A549 (cell line): ENCODE measurements around the gene RECK.

Experiments used
- BHLHE40 ChIP-seq: IDR thresholded peaks from 2 replicates; pipeline ENCODE4 v1.6.1; 2012; ENCODE audit warnings: low read depth, low read length, inconsistent platforms
- EP300 ChIP-seq, 2 experiments: fragments of >200 bp; sonication (Bioruptor Twin); formaldehyde crosslinking; IDR thresholded peaks; 2 replicates in 1 of 2; 3 replicates in 1 of 2; pipeline ENCODE4 v1.6.1; 2016 to 2017
- FOSL2 ChIP-seq, 2 experiments: fragments of 450-650 bp in 1 of 2; fragments of >200 bp in 1 of 2; sonication (Bioruptor Twin) in 1 of 2; formaldehyde crosslinking; IDR thresholded peaks; 2 replicates each; pipeline versions ENCODE4 v1.5.0 to v1.6.1; 2016 to 2020; ENCODE audit warnings: mild to moderate bottlenecking in 1 of 2, moderate library complexity in 1 of 2
- MYC ChIP-seq: IDR thresholded peaks from 2 replicates; pipeline ENCODE4 v1.6.1; 2012; ENCODE audit warnings: mild to moderate bottlenecking, inconsistent platforms, low read length, improper control_type of control experiment, borderline replicate concordance
- NPAS2 ChIP-seq: fragments of 250-450 bp; sonication (Bioruptor Pico); IDR thresholded peaks from 2 replicates; pipeline ENCODE4 v1.8.0; 2022; ENCODE audit warnings: mild to moderate bottlenecking, moderate library complexity, borderline replicate concordance
- PHF8 ChIP-seq: fragments of 200-600 bp; sonication (generic); IDR thresholded peaks from 2 replicates; pipeline ENCODE4 v1.6.1; 2016; ENCODE audit warnings: low read depth, mild to moderate bottlenecking, antibody characterized with exemption, moderate library complexity, borderline replicate concordance
- POLR2A ChIP-seq: IDR thresholded peaks from 2 replicates; pipeline ENCODE4 v1.6.1; 2012; ENCODE audit warnings: mild to moderate bottlenecking, low read length
- SREBF2 ChIP-seq: fragments of 450-650 bp; IDR thresholded peaks from 2 replicates; pipeline ENCODE4 v1.6.1; 2014; ENCODE audit warnings: mild to moderate bottlenecking, moderate library complexity
- ZNF302 ChIP-seq: fragments of 250-450 bp; sonication (Bioruptor Pico); IDR thresholded peaks from 2 replicates; pipeline ENCODE4 v1.9.0; 2021; ENCODE audit warnings: inconsistent platforms, mild to moderate bottlenecking, moderate library complexity
- TF ChIP-seq, protein P1 (sequence below): fragments of >200 bp; sonication (Bioruptor Twin); formaldehyde crosslinking; IDR thresholded peaks from 3 replicates; pipeline ENCODE4 v1.5.1; 2016
- TF ChIP-seq, protein P2 (sequence below): fragments of 200-600 bp; sonication (generic); IDR thresholded peaks from 2 replicates; pipeline ENCODE4 v1.6.1; 2016; ENCODE audit warnings: antibody characterized with exemption, mild to moderate bottlenecking, moderate library complexity

DNA sequence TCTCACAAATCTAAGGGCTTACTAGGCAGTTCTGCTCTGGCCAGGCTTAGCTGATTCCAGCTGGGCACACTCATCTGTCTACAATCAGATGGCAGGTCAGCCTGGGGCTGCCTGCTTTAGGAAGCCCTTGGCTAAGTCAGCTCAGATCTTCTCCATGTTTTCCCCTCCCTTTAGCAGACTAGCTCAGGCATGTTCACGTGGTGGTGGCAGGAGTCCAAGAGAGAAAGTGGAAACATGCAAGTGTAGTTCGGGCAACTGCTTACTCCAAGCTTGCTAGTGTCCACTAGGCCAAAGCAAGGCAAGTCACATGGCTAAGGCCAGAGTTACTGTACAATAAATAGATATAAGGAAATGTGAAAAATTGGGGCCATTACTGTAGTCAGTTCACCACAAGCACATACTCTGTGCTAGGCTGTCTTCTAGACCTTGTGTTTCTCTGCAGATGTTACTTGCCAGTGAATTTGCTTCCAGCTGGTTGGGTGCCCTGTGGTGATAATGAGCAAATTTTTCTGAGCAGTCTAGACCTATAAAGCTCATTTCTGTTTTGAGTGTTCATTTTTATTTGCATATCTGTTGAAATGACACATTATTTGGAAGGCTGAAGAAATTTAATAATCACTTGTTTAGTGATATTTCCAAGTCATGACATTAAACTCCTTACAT is 38.3 kb downstream of the RECK start:
- no peak for TF ChIP-seq MYC
- no peak for TF ChIP-seq BHLHE40
- TF ChIP-seq ZNF302 = no peak
- TF ChIP-seq, protein P1, sequence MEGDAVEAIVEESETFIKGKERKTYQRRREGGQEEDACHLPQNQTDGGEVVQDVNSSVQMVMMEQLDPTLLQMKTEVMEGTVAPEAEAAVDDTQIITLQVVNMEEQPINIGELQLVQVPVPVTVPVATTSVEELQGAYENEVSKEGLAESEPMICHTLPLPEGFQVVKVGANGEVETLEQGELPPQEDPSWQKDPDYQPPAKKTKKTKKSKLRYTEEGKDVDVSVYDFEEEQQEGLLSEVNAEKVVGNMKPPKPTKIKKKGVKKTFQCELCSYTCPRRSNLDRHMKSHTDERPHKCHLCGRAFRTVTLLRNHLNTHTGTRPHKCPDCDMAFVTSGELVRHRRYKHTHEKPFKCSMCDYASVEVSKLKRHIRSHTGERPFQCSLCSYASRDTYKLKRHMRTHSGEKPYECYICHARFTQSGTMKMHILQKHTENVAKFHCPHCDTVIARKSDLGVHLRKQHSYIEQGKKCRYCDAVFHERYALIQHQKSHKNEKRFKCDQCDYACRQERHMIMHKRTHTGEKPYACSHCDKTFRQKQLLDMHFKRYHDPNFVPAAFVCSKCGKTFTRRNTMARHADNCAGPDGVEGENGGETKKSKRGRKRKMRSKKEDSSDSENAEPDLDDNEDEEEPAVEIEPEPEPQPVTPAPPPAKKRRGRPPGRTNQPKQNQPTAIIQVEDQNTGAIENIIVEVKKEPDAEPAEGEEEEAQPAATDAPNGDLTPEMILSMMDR = no peak
- TF ChIP-seq SREBF2 = no peak
- TF ChIP-seq POLR2A = no peak
- no peak for TF ChIP-seq NPAS2 (CRISPR knock-in tag)
- TF ChIP-seq PHF8 = no peak
- no peak for TF ChIP-seq EP300 (IDR thresholded peaks at IDR 0.05)
- TF ChIP-seq, protein P2, sequence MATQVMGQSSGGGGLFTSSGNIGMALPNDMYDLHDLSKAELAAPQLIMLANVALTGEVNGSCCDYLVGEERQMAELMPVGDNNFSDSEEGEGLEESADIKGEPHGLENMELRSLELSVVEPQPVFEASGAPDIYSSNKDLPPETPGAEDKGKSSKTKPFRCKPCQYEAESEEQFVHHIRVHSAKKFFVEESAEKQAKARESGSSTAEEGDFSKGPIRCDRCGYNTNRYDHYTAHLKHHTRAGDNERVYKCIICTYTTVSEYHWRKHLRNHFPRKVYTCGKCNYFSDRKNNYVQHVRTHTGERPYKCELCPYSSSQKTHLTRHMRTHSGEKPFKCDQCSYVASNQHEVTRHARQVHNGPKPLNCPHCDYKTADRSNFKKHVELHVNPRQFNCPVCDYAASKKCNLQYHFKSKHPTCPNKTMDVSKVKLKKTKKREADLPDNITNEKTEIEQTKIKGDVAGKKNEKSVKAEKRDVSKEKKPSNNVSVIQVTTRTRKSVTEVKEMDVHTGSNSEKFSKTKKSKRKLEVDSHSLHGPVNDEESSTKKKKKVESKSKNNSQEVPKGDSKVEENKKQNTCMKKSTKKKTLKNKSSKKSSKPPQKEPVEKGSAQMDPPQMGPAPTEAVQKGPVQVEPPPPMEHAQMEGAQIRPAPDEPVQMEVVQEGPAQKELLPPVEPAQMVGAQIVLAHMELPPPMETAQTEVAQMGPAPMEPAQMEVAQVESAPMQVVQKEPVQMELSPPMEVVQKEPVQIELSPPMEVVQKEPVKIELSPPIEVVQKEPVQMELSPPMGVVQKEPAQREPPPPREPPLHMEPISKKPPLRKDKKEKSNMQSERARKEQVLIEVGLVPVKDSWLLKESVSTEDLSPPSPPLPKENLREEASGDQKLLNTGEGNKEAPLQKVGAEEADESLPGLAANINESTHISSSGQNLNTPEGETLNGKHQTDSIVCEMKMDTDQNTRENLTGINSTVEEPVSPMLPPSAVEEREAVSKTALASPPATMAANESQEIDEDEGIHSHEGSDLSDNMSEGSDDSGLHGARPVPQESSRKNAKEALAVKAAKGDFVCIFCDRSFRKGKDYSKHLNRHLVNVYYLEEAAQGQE = no peak
- no peak for TF ChIP-seq FOSL2 (IDR thresholded peaks at IDR 0.05)
- no peak for TF ChIP-seq FOSL2 (CRISPR knock-in tag; IDR thresholded peaks at IDR 0.05)
